Non-pigmented ciliary epithelial cell (primary cell): ENCODE results near the gene COL6A5.
"Not testable (repeated sequence)": the region's sequence is repeated elsewhere in the genome, so short reads cannot be mapped to it uniquely, and the experiment has no call there.

Experiments used
- DNase-seq: peaks from one replicate; pipeline ENCODE4 v3.0.0-alpha.2; 2010; ENCODE audit warnings: low read depth

The COL6A5 gene

GRCh38 chr3:130448155-130448554, 102.7 kb downstream of the COL6A5 start:
- DNase-seq, result not testable (repeated sequence)

GRCh38 chr3:130456540-130456939, 111.1 kb downstream of the COL6A5 start:
- DNase-seq, result no peak

DNA sequence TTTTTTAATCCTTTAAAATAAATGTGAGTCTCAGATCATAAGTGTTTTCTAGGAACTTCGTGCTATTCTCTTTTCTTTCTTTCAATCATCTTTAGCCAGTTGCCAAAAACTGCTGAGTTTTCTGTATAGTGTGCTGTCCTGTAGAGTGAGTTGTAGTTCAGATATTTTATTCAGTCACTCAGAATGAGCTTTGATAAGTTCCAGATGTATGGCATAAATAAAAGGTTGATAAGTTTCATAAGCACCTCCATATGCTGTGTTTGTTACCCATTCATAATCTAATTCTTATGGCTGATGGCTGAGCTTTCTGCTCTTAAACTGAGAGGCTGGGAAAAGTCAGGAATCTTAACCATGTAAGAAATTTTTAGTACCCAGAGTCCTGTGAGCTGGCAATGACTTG, 112.2 kb downstream of the COL6A5 start:
- no peak for DNase-seq

- DNase-seq, result no peak
Observed at GRCh38 chr3:130459944-130460343, 114.5 kb downstream of the COL6A5 start.

DNA sequence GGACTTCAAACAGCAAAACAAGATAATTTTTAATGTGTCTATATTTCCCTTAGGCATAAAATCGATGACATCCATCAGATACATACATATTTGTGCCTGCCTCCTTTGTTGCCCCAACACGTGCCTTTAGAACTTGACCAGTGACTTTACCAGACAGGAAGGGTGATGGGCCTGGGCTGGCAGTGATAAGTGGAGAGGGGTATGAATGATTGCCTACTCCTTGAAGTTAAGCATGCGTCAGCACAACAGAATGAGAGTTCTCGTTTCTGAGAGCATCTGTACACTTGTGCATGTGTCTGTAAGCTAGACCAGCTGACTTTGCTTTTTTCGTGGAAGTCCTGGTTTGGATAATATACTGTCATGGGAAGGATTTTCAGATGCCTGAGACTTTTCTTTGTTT, 116.6 kb downstream of the COL6A5 start:
- no peak for DNase-seq

GRCh38 chr3:130463221-130463620, 117.7 kb downstream of the COL6A5 start:
- DNase-seq, result no peak

DNA sequence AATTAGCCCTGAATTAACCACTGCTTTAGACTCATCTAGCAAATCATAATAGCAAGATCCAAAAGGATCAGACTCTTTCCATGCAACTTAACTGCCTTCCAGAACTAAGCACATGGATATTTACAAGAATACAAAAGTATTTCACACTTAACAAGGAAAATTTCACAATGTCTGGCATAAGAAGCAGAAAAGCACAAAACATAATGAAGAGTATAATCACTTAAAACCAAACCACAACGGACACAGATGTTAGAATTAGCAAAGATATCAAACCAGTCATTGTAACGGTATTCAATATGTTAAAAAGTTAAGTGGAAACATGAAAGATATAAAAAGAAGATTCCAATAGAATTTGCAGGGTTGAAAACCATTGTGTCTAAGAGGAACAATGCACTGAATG, 120.0 kb downstream of the COL6A5 start:
- DNase-seq, result no peak

GRCh38 chr3:130468311-130468710, 122.8 kb downstream of the COL6A5 start:
- DNase-seq, result no peak

- no peak for DNase-seq
Observed at GRCh38 chr3:130470126-130470525, 124.7 kb downstream of the COL6A5 start.

GRCh38 chr3:130473416-130473815, 127.9 kb downstream of the COL6A5 start:
- no peak for DNase-seq

- DNase-seq, result peak; percentile 11
Observed at GRCh38 chr3:130480736-130481135, 135.3 kb downstream of the COL6A5 start.

- DNase-seq, result no peak
Observed at GRCh38 chr3:130488288-130488687, 142.8 kb downstream of the COL6A5 start.

GRCh38 chr3:130488769-130489450, 143.4 kb downstream of the COL6A5 start:
- DNase-seq, result no peak

DNA sequence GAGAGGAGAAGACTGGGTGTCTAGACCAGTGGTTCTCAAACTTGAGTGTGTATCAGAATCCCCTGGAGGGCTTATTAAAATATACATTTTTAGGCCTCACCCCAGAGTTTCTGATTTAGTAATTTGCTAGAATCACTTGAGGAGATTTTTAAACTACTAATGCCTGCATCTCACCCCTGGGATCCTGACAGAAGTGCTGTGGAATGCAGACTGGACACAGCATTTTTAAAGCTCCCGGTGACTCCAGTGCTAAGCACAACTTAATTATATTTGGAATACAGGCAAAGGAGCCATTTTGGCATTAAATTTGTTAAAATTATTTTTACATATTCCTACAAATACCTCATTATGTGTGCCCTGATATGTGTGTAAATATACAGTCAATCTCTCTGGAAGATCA, 144.8 kb downstream of the COL6A5 start:
- no peak for DNase-seq

DNA sequence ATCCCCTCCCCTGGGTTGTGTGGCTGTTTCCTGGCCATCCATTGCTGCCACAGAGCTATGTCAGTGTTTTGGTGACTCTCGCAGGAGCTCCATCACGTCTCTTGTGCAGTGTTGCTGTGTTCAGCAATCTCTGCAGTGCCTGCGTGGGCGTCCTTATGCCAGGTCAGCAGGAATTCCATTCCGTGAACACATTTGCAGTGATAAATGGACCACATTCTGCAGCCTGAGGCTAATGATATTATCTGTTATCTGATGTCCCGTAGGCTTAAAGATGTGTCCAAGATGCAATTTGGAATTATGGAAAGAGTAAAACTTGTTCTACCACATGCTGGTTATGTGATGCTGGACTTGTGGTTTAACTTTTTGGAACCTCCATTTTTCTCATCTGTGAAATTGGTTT, 146.0 kb downstream of the COL6A5 start:
- no peak for DNase-seq

DNA sequence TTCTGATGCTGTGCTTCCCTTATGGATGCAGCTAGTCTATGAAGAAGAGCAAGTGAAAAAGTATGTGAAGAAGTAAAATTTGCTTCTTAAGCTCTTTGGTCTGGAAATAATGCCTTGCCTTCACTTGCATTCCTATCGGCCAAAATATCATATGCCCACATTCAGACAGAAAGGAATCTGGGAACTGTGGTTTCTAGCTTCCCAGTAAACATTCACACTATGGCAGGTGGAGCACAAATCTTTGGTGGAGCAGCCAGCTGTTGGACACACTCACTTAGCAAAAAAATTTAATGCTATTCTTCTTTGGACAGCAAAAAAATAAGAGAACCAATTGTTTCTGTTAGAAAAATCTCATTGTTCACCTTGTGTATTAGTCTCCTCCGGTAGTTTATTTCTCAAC, 159.2 kb downstream of the COL6A5 start:
- DNase-seq, result no peak

DNA sequence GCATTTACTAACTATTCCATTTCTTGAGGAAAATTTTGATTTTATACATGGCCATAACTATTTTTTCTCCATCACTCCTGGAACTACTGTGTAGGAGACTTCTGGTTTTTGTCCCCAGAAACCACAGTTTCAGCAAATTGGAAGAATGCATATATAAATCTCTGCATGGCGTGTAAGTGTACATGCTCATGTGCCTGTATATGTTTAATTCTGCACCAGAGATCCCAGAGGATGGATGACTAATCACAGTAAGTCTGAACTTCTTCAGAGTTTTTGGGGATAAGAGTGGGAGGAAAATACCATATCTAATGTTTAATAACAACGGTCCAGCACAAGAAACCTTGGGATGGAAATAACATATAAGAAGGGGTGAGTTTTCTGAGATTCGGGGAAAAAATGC, 160.6 kb downstream of the COL6A5 start:
- no peak for DNase-seq

DNA sequence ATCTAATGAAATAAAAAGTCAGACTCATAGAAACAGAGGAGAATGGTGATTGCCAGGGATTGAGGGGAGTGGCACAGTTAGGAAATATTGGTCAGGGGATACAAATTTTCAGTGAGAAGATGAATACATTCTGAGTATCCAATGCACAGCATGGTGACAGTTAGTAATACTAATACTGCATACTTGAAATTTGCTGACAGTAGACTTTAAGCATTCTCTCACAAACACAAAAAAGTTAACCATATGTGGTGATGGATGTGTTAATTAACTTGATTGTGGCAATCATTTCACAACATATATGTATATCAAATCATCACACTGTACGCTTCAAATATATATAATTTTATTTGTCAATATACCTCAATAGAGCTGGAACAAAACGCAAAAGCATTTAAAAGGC, 162.3 kb downstream of the COL6A5 start:
- no peak for DNase-seq

DNA sequence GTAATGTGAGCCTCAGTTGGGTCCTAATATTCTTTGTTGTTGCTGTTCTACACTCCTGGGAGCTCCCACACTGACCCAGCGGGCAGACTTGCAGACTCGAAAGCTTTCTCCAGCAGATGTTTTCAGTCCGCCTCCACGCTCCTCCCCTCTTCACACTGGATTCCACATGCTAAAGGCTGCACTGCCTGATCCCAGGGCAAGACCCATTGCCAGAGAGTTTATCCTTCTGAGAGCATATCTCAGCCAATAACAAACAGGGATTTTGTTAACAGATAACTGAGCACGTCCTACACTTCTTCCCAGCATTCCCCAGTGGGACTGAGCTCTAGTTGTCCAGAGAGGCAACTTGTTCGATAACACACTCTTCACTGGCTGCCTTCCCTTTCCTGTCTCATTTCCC, 163.5 kb downstream of the COL6A5 start:
- DNase-seq, result no peak

DNA sequence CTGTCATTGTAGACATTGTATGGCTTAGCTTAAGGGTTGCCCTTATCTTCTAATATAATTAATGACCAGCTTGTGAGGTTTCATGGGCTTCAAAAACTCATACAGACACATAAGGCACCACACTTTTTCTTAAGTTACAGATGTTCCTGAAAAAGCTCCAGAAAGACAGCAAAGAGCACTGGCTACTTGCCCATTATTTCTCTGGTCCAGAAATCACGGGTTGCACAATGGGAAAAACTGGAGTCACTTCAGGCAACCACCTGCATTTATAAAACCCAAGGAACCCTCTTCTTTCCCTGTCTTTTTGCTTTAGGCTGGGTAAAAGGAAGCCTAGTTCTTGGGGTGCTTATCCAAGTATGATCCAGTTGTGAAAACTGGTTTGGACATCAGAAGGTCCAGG, 169.2 kb downstream of the COL6A5 start:
- no peak for DNase-seq

- no peak for DNase-seq
Observed at GRCh38 chr3:130515755-130516154, 170.3 kb downstream of the COL6A5 start.

- no peak for DNase-seq
Observed at GRCh38 chr3:130516645-130517512, 171.4 kb downstream of the COL6A5 start, which contains the start of gene COL6A6. TSS of gene COL6A6 (plus strand) at chr3:130517177. CDS start at chr3:130560365, 43,188 bp downstream.

GRCh38 chr3:130517602-130518001, 172.1 kb downstream of the COL6A5 start:
- no peak for DNase-seq
